Chondrocyte (in vitro differentiated cells): ENCODE results near the gene DMPK. TPM values are rescaled to one million over a fixed set of nuclear protein-coding genes. Genes with fewer than 3 reads are reported as not detected.

Source experiments
- DNase-seq: peaks from one replicate; pipeline ENCODE4 v3.0.0; 2021; ENCODE audit warnings: mixed read lengths, low spot score
- H3K27ac Mint-ChIP-seq: one replicate; pipeline ENCODE4 v1.8.0; 2021; ENCODE audit warnings: mild to moderate bottlenecking, moderate library complexity, mixed read lengths; ENCODE audit not compliant: unreplicated experiment
- H3K27me3 Mint-ChIP-seq: 2 replicates; pipeline ENCODE4 v1.8.0; 2021; ENCODE audit warnings: low read depth, mixed read lengths
- H3K36me3 Mint-ChIP-seq: 2 replicates; pipeline ENCODE4 v1.8.0; 2021; ENCODE audit warnings: low read depth, mixed read lengths
- H3K4me1 Mint-ChIP-seq: 2 replicates; pipeline ENCODE4 v1.8.0; 2021; ENCODE audit warnings: low read depth, mild to moderate bottlenecking, mixed read lengths
- H3K4me3 Mint-ChIP-seq: one replicate; pipeline ENCODE4 v1.8.0; 2021; ENCODE audit warnings: mild to moderate bottlenecking, moderate library complexity, mixed read lengths; ENCODE audit not compliant: unreplicated experiment
- H3K9me3 Mint-ChIP-seq: 2 replicates; pipeline ENCODE4 v1.8.0; 2021; ENCODE audit warnings: low read depth, mixed read lengths
- CTCF ChIP-seq: fragments of 200-600 bp; sonication (generic); IDR thresholded peaks from 2 replicates; pipeline ENCODE4 v1.5.0; 2021; ENCODE audit warnings: antibody characterized with exemption, mild to moderate bottlenecking, moderate library complexity
- total RNA-seq: library from RNA; stranded (reverse); gene quantifications from 3 replicates; pipeline ENCODE4 v1.2.1, GENCODE V29; 2021

Gene DMPK
- total RNA-seq, 1 donor from 2014 or later: 176 TPM

- no peaks in the 10 kb centered on the region for H3K9me3 Mint-ChIP-seq
- peaks cover 23% of the 10 kb centered on the region for H3K36me3 Mint-ChIP-seq
- no peak for TF ChIP-seq CTCF
- peak overlapping the region; percentile 79 for H3K27ac Mint-ChIP-seq
- H3K27me3 Mint-ChIP-seq: no peaks in the 10 kb centered on the region
- DNase-seq: no peak
- H3K4me3 Mint-ChIP-seq: peak overlapping the region; percentile 88
- peaks cover 47% of the 10 kb centered on the region for H3K4me1 Mint-ChIP-seq
Observed at GRCh38 chr19:45780448-45781213, 1.7 kb downstream of the DMPK start.

GRCh38 chr19:45780146-45780447, 2.2 kb downstream of the DMPK start:
- DNase-seq: no peak
- Mint-ChIP-seq H3K4me1 (peaks cover 47% of the 10 kb centered on the region), H3K36me3 (peaks cover 23% of the 10 kb centered on the region), H3K27me3 (no peaks in the 10 kb centered on the region), H3K27ac (no peak overlapping the region), H3K4me3 (peak overlapping the region; percentile 88), H3K9me3 (no peaks in the 10 kb centered on the region)
- TF ChIP-seq CTCF: no peak

- peak overlapping the region; percentile 88 for H3K4me3 Mint-ChIP-seq
- peak; percentile 53 for TF ChIP-seq CTCF
- H3K4me1 Mint-ChIP-seq: peaks cover 43% of the 10 kb centered on the region
- no peaks in the 10 kb centered on the region for H3K9me3 Mint-ChIP-seq
- no peaks in the 10 kb centered on the region for H3K27me3 Mint-ChIP-seq
- H3K27ac Mint-ChIP-seq: peak overlapping the region; percentile 65
- H3K36me3 Mint-ChIP-seq: peaks cover 25% of the 10 kb centered on the region
- DNase-seq: no peak
Observed at GRCh38 chr19:45779231-45780145, 2.8 kb downstream of the DMPK start.

- DNase-seq: no peak
- peaks cover 30% of the 10 kb centered on the region for H3K4me1 Mint-ChIP-seq
- TF ChIP-seq CTCF: no peak
- no peak overlapping the region for H3K4me3 Mint-ChIP-seq
- peaks cover 22% of the 10 kb centered on the region for H3K36me3 Mint-ChIP-seq
- H3K9me3 Mint-ChIP-seq: no peaks in the 10 kb centered on the region
- H3K27me3 Mint-ChIP-seq: no peaks in the 10 kb centered on the region
- H3K27ac Mint-ChIP-seq: no peak overlapping the region
Observed at GRCh38 chr19:45778010-45778661, 4.2 kb downstream of the DMPK start.

GRCh38 chr19:45777395-45777961, 4.8 kb downstream of the DMPK start:
- H3K27me3 Mint-ChIP-seq: no peaks in the 10 kb centered on the region
- peaks cover 22% of the 10 kb centered on the region for H3K36me3 Mint-ChIP-seq
- peaks cover 24% of the 10 kb centered on the region for H3K4me1 Mint-ChIP-seq
- no peak overlapping the region for H3K4me3 Mint-ChIP-seq
- no peaks in the 10 kb centered on the region for H3K9me3 Mint-ChIP-seq
- H3K27ac Mint-ChIP-seq: no peak overlapping the region
- DNase-seq: no peak
- no peak for TF ChIP-seq CTCF
